Endothelial cell of umbilical vein (primary cell): Measurements from ENCODE around the gene CD84. TPM values are rescaled to one million over a fixed set of nuclear protein-coding genes. Genes with fewer than 3 reads are reported as not detected.

Experiments
- BruUV-seq: library from RNA; stranded (reverse); fragments of 400-500 nt; replicated peaks from 2 replicates; lab custom pipeline; 2021; lab: Mats Ljungman, UMichigan
- CTCF ChIA-PET: fragments of 300-600, 350-600 bp; sonication (Branson Sonifier 250); formaldehyde crosslinking; loops from one replicate; lab custom pipeline; 2021; ENCODE audit warnings: antibody characterized with exemption, inconsistent platforms; lab: Charles Lee
- POLR2A ChIA-PET: fragments of 300-600, 350-600 bp; sonication (Branson Sonifier 250); formaldehyde crosslinking; loops from one replicate; lab custom pipeline; 2021; ENCODE audit warnings: antibody characterized with exemption, inconsistent platforms; lab: Charles Lee
- DNase-seq: peaks from one replicate; pipeline ENCODE4 v3.0.0-alpha.2; 2011; ENCODE audit warnings: low read depth, low spot score
- FAIRE-seq: peaks from 2 replicates; lab custom pipeline; 2011; peaks lifted over from hg19 to GRCh38; lab: Jason Lieb, UNC
- H2AFZ ChIP-seq: 2 replicates; pipeline ENCODE4 v1.6.0; 2012; ENCODE audit warnings: low read depth, low read length, control low read depth, inconsistent platforms
- H3K27ac ChIP-seq: 2 replicates; pipeline ENCODE4 v1.5.1; 2011; ENCODE audit warnings: low read depth, mild to moderate bottlenecking, control low read depth, low read length, moderate library complexity; ENCODE audit not compliant: insufficient read depth
- H3K27me3 ChIP-seq, 2 experiments: 2 replicates each; pipeline versions ENCODE4 v1.6.0 to v1.6.1; 2011; ENCODE audit warnings: low read length in 2 of 2, mixed read lengths in 1 of 2; ENCODE audit not compliant: control insufficient read depth in 2 of 2, insufficient read depth in 2 of 2
- H3K36me3 ChIP-seq, 2 experiments: 2 replicates in 1 of 2; 3 replicates in 1 of 2; pipeline ENCODE4 v1.5.1; 2011; ENCODE audit warnings: low read length in 2 of 2, mild to moderate bottlenecking in 1 of 2, moderate library complexity in 1 of 2; ENCODE audit not compliant: control insufficient read depth in 2 of 2, insufficient read depth in 2 of 2; ENCODE audit errors: extremely low read depth in 1 of 2
- H3K4me1 ChIP-seq: 3 replicates; pipeline ENCODE4 v1.5.1; 2011; ENCODE audit warnings: mild to moderate bottlenecking, low read length; ENCODE audit not compliant: control insufficient read depth, insufficient read depth; ENCODE audit errors: extremely low read depth
- H3K4me2 ChIP-seq: 2 replicates; pipeline ENCODE4 v1.6.1; 2011; ENCODE audit warnings: low read length, control low read depth, mixed read lengths; ENCODE audit not compliant: insufficient read depth
- H3K4me3 ChIP-seq, 3 experiments: fragments of 200-600 bp in 1 of 3; sonication (generic), shearing (Covaris generic) in 1 of 3; replicated peaks in 1 of 3; 2 replicates each; pipeline ENCODE4 v1.5.1; 2011 to 2016; ENCODE audit warnings: control low read depth in 3 of 3, low read length in 3 of 3, mild to moderate bottlenecking in 2 of 3, inconsistent platforms in 1 of 3, low read depth in 1 of 3, moderate library complexity in 1 of 3; ENCODE audit not compliant: insufficient read depth in 1 of 3
- H3K79me2 ChIP-seq: 2 replicates; pipeline ENCODE4 v1.6.0; 2012; ENCODE audit warnings: low read length, inconsistent platforms; ENCODE audit not compliant: control insufficient read depth, insufficient read depth
- H3K9ac ChIP-seq: replicated peaks from 2 replicates; pipeline ENCODE3; 2011; ENCODE audit warnings: low read length, control low read depth; ENCODE audit not compliant: insufficient read depth; ENCODE audit errors: extremely low read depth
- H3K9me1 ChIP-seq: replicated peaks from 3 replicates; pipeline ENCODE4 v1.6.0; 2011; ENCODE audit warnings: mild to moderate bottlenecking, low read length; ENCODE audit not compliant: control insufficient read depth, insufficient read depth; ENCODE audit errors: extremely low read depth
- H3K9me3 ChIP-seq: replicated peaks from 2 replicates; pipeline ENCODE4 v1.5.1; 2012; ENCODE audit warnings: low read length, inconsistent platforms; ENCODE audit not compliant: control insufficient read depth, insufficient read depth
- H4K20me1 ChIP-seq: replicated peaks from 2 replicates; pipeline ENCODE3; 2011; ENCODE audit warnings: mild to moderate bottlenecking, low read length; ENCODE audit not compliant: control insufficient read depth, insufficient read depth; ENCODE audit errors: extremely low read depth
- CTCF ChIP-seq, 2 donors: IDR thresholded peaks; 1 replicate in 1 of 2; 2 replicates in 1 of 2; pipeline ENCODE4 v1.5.1; 2011; ENCODE audit warnings: low read length in 2 of 2, mild to moderate bottlenecking in 2 of 2, moderate library complexity in 2 of 2, control low read depth in 1 of 2, inconsistent platforms in 1 of 2, low read depth in 1 of 2; ENCODE audit not compliant: insufficient read depth in 1 of 2; ENCODE audit errors: extremely low read depth in 1 of 2
- EZH2 ChIP-seq: IDR thresholded peaks from 2 replicates; pipeline ENCODE4 v1.6.1; 2012; ENCODE audit warnings: borderline replicate concordance, low read depth, mild to moderate bottlenecking, moderate library complexity, low read length, inconsistent platforms; ENCODE audit not compliant: severe bottlenecking
- GATA2 ChIP-seq: IDR thresholded peaks from 2 replicates; pipeline ENCODE4 v1.7.0; 2011; ENCODE audit warnings: low read depth, mild to moderate bottlenecking, moderate library complexity, mixed read lengths, low read length; ENCODE audit not compliant: insufficient read length, insufficient read depth
- MYC ChIP-seq: IDR thresholded peaks from one replicate; pipeline ENCODE4 v1.6.1; 2011; ENCODE audit warnings: mild to moderate bottlenecking, low read depth, low read length
- POLR2A ChIP-seq: IDR thresholded peaks from 2 replicates; pipeline ENCODE4 v1.6.1; 2012; ENCODE audit warnings: low read depth, mild to moderate bottlenecking, control low read depth, low read length
- POLR2AphosphoS5 ChIP-seq: IDR thresholded peaks from 2 replicates; pipeline ENCODE4 v1.6.1; 2012; ENCODE audit warnings: low read depth, mild to moderate bottlenecking, control low read depth, low read length, moderate library complexity; ENCODE audit not compliant: insufficient read depth
- dilution Hi-C: fragments of 300-500 bp; cut with MboI; formaldehyde crosslinking; loops from one replicate; pipeline ENCODE4 v1.15.0; 2019; ENCODE audit warnings: low sequenced_read_pairs; ENCODE audit not compliant: extremely low pct_ligation_motif_present
- intact Hi-C: fragments of 100-400 bp; cut with micrococcal nuclease; formaldehyde crosslinking; loops from one replicate; pipeline ENCODE4 v1.10.0; 2022
- polyA plus RNA-seq, 4 experiments: library from polyadenylated mRNA; depleted of rRNA in 3 of 4; stranded (reverse) in 3 of 4; unstranded in 1 of 4; fragments of >200 nt; gene quantifications; 2 replicates each; pipeline versions ENCODE4 v1.2.1 to v1.2.3, GENCODE V29; 2011 to 2012; ENCODE audit warnings: missing spikeins in 1 of 4
- total RNA-seq: library from RNA; stranded (reverse); gene quantifications from 2 replicates; pipeline ENCODE4 v1.2.3, GENCODE V29; 2021

CD84 gene
- total and polyA plus RNA-seq, 2 donors (not counting 3 experiments of a cell fraction or from before 2014, with no cell fraction given) = not detected

- Histone ChIP-seq H3K4me2 (no peak overlapping the region), H3K36me3 (no peaks in the 10 kb centered on the region), H3K9me1 (no peaks in the 10 kb centered on the region), H3K9ac (no peak overlapping the region), H3K9me3 (no peaks in the 10 kb centered on the region), H4K20me1 (no peaks in the 10 kb centered on the region), H3K4me3 (no peak overlapping the region), H2AFZ (no peak overlapping the region), H3K27me3 (no peaks in the 10 kb centered on the region), H3K4me1 (no peaks in the 10 kb centered on the region), H3K27ac (no peak overlapping the region), H3K79me2 (no peaks in the 10 kb centered on the region)
- TF ChIP-seq EZH2 (no peak), GATA2 (peak; percentile 63), POLR2AphosphoS5 (no peak), CTCF (IDR thresholded peaks at IDR 0.05; ENCODE audit: extremely low read depth in 1 of 2, insufficient read depth in 1 of 2, low read depth in 1 of 2, low read length in 2 of 2) (no peak), POLR2A (no peak), MYC (no peak)
- intact Hi-C loops = no loop called here
- ChIA-PET CTCF (interaction anchor here (1.0 kb wide), 1 partner anchor 27 kb away, joined by 3 read pairs; no protein-coding TSS in a partner anchor), POLR2A (no interaction called here)
- FAIRE-seq = no peak
- peak; percentile 56 for DNase-seq
- dilution Hi-C loops = no loop called here
- BruUV-seq = no TSS peak
These were observed 39.1 kb downstream of the CD84 start for GRCh38 chr1:160539990-160540858.
